Nephron progenitor cell (in vitro differentiated cells): ENCODE measurements around the gene SUPT20H.

Experiments used
- DNase-seq: peaks from one replicate; pipeline ENCODE4 v3.0.0; 2021
- H3K27ac Mint-ChIP-seq: 2 replicates; pipeline ENCODE4 v1.8.0; 2021; ENCODE audit warnings: mild to moderate bottlenecking, moderate library complexity, mixed read lengths
- H3K27me3 Mint-ChIP-seq: 2 replicates; pipeline ENCODE4 v1.8.0; 2021; ENCODE audit warnings: mild to moderate bottlenecking, low read depth, mixed read lengths; ENCODE audit not compliant: poor library complexity
- H3K36me3 Mint-ChIP-seq: 2 replicates; pipeline ENCODE4 v1.8.0; 2021; ENCODE audit warnings: low read depth, mixed read lengths
- H3K4me1 Mint-ChIP-seq: 2 replicates; pipeline ENCODE4 v1.8.0; 2021; ENCODE audit warnings: mixed read lengths
- H3K4me3 Mint-ChIP-seq: 2 replicates; pipeline ENCODE4 v1.8.0; 2021; ENCODE audit warnings: mild to moderate bottlenecking, moderate library complexity, mixed read lengths
- H3K9me3 Mint-ChIP-seq: 2 replicates; pipeline ENCODE4 v1.8.0; 2021; ENCODE audit warnings: mild to moderate bottlenecking, moderate library complexity, mixed read lengths
- TF ChIP-seq, protein P1 (sequence below): fragments of 200-600 bp; sonication (generic); IDR thresholded peaks from 2 replicates; pipeline ENCODE4 v1.5.0; 2021; ENCODE audit warnings: antibody characterized with exemption

SUPT20H gene

GRCh38 chr13:36979361-36980050 lies 80.0 kb downstream of the SUPT20H start:
- TF ChIP-seq, protein P1, sequence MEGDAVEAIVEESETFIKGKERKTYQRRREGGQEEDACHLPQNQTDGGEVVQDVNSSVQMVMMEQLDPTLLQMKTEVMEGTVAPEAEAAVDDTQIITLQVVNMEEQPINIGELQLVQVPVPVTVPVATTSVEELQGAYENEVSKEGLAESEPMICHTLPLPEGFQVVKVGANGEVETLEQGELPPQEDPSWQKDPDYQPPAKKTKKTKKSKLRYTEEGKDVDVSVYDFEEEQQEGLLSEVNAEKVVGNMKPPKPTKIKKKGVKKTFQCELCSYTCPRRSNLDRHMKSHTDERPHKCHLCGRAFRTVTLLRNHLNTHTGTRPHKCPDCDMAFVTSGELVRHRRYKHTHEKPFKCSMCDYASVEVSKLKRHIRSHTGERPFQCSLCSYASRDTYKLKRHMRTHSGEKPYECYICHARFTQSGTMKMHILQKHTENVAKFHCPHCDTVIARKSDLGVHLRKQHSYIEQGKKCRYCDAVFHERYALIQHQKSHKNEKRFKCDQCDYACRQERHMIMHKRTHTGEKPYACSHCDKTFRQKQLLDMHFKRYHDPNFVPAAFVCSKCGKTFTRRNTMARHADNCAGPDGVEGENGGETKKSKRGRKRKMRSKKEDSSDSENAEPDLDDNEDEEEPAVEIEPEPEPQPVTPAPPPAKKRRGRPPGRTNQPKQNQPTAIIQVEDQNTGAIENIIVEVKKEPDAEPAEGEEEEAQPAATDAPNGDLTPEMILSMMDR = no peak
- Mint-ChIP-seq H3K9me3 (peaks cover 18% of the 10 kb centered on the region), H3K27me3 (peaks cover 4% of the 10 kb centered on the region), H3K4me3 (no peak overlapping the region), H3K4me1 (no peaks in the 10 kb centered on the region), H3K27ac (no peak overlapping the region), H3K36me3 (peaks cover 59% of the 10 kb centered on the region)
- DNase-seq = no peak

DNA sequence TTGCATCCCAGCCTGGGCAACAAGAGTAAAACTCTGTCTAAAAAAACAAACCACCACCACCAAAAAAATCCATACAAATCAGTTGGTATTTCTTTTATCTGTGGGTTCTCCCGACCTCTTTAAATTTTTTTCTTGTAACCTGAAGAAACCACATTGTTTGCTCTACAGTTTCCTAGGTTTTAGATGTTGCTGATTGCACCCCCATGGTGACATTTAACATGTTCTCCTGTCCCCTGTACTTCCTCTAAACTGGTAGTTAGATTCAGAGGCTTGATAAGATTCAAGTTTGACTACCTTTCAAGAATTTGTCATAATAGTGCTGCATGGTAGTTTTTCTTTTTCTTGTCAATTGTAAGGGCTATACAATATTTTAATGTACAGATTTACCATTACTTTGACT lies 84.3 kb downstream of the SUPT20H start:
- no peak for DNase-seq
- Mint-ChIP-seq H3K27ac (no peak overlapping the region), H3K4me1 (no peaks in the 10 kb centered on the region), H3K4me3 (no peak overlapping the region), H3K9me3 (peaks cover 36% of the 10 kb centered on the region), H3K27me3 (no peaks in the 10 kb centered on the region), H3K36me3 (peaks cover 78% of the 10 kb centered on the region)
- TF ChIP-seq, protein P1 = no peak

DNA sequence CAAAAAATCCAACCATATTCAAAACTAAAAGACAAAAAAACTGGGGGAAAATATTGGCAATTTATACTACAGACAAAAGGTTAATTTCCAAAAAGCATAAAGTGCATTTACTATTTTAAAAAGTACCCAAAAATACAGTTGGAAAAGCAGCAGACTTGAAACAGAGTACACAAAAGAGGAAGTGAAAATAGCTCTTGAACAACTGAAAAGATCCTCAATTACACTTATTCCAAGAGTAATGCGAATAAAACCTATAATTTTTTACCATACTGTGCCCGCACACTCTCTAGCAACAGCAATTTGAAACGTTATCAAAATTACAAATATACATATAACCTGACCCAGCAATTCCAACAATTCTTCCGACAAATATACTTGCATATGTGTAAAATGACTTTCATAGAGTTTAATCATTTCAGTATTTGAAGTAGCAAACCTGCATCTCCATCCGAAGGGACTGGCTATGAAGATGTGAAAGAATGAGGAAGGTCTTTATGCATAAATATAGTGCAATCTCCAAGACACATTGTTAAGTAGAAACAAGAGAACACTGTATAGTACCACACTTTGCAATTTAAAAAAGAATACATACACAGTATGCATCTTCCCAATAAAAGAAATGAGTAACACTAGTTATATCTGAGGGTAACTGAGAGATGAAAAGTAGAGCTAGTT lies 85.7 kb downstream of the SUPT20H start:
- no peak overlapping the region for H3K27ac Mint-ChIP-seq
- H3K36me3 Mint-ChIP-seq = peaks cover 76% of the 10 kb centered on the region
- no peaks in the 10 kb centered on the region for H3K27me3 Mint-ChIP-seq
- H3K4me1 Mint-ChIP-seq = no peaks in the 10 kb centered on the region
- TF ChIP-seq, protein P1 = no peak
- no peak overlapping the region for H3K4me3 Mint-ChIP-seq
- no peak for DNase-seq
- peaks cover 36% of the 10 kb centered on the region for H3K9me3 Mint-ChIP-seq

- Mint-ChIP-seq H3K4me3 (no peak overlapping the region), H3K4me1 (no peaks in the 10 kb centered on the region), H3K27ac (no peak overlapping the region), H3K36me3 (peaks cover 79% of the 10 kb centered on the region), H3K9me3 (peaks cover 36% of the 10 kb centered on the region), H3K27me3 (no peaks in the 10 kb centered on the region)
- TF ChIP-seq, protein P1 = no peak
- no peak for DNase-seq
These were observed 86.5 kb downstream of the SUPT20H start for GRCh38 chr13:36973009-36973408.

GRCh38 chr13:36966404-36966803 lies 93.1 kb downstream of the SUPT20H start:
- Mint-ChIP-seq H3K36me3 (peaks cover 61% of the 10 kb centered on the region), H3K4me1 (no peaks in the 10 kb centered on the region), H3K9me3 (no peaks in the 10 kb centered on the region), H3K27ac (no peak overlapping the region), H3K4me3 (no peak overlapping the region), H3K27me3 (no peaks in the 10 kb centered on the region)
- no peak for DNase-seq
- TF ChIP-seq, protein P1 = no peak

DNA sequence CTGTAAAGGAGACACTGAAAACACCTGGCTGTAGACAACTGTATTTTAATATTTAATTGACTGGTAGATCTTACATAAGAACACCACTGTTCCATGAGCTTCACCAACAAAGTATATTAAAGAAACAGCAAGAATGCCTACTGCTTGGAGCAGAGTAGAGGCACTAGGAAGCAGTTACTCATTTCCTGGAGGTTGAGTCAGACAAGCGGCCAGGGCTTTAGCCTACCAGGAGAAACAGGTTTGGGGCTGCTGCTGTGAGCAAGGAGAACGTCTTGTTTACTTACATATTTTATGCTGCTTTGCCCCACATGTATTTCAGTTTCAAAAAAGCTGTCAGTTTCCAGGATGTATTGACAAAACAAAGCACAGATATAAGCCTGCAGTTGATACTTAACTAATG lies 93.7 kb downstream of the SUPT20H start:
- no peaks in the 10 kb centered on the region for H3K9me3 Mint-ChIP-seq
- TF ChIP-seq, protein P1 = no peak
- H3K4me1 Mint-ChIP-seq = no peaks in the 10 kb centered on the region
- H3K36me3 Mint-ChIP-seq = peaks cover 59% of the 10 kb centered on the region
- H3K27me3 Mint-ChIP-seq = no peaks in the 10 kb centered on the region
- peak overlapping the region; percentile 66 for H3K27ac Mint-ChIP-seq
- no peak for DNase-seq
- no peak overlapping the region for H3K4me3 Mint-ChIP-seq
